ENCODE results near the gene ANKRD50.

DNA sequence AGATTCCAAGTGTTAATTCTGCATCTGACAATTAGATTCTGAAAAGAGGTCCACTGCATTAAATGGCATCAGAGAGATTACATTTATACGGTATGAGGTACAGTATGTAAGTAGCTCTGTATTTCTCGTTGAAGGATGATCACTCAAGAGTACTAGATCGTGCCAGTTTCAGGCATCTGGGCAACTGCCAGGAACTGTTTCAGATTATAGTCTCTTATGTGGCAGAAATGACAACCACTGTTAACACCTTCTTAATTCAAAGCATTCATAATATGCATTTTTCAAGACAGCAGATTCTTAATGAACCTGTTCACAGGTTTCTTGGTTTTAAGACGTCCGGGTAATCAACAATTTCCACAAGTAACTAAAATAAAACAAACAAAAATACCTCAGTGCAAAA is 1.6 kb downstream of the ANKRD50 start:
- TF ChIP-seq MED13 (CRISPR knock-in tag; IDR thresholded peaks at IDR 0.05) = no peak
- TF ChIP-seq, protein P1, sequence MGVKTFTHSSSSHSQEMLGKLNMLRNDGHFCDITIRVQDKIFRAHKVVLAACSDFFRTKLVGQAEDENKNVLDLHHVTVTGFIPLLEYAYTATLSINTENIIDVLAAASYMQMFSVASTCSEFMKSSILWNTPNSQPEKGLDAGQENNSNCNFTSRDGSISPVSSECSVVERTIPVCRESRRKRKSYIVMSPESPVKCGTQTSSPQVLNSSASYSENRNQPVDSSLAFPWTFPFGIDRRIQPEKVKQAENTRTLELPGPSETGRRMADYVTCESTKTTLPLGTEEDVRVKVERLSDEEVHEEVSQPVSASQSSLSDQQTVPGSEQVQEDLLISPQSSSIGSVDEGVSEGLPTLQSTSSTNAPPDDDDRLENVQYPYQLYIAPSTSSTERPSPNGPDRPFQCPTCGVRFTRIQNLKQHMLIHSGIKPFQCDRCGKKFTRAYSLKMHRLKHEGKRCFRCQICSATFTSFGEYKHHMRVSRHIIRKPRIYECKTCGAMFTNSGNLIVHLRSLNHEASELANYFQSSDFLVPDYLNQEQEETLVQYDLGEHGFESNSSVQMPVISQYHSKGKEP (CRISPR knock-in tag; IDR thresholded peaks at IDR 0.05) = no peak
- TF ChIP-seq TCF7L2 (IDR thresholded peaks at IDR 0.05; ENCODE audit: low read depth, low read length) = no peak
- TF ChIP-seq ZNF281 (CRISPR knock-in tag; IDR thresholded peaks at IDR 0.05; ENCODE audit: borderline replicate concordance) = no peak
